HG03064 (cell line): ENCODE measurements around the gene KDM4C.
"Not testable (repeated sequence)": the region's sequence is repeated elsewhere in the genome, so short reads cannot be mapped to it uniquely, and the experiment has no call there.

ENCODE experiments used
- ATAC-seq: cut with Tn5 transposase; IDR thresholded peaks from one replicate; pipeline ENCODE4 v1.9.1; 2021; ENCODE audit warnings: low read depth; ENCODE audit not compliant: unreplicated experiment

Gene KDM4C

GRCh38 chr9:6926436-6926835 is 168.7 kb downstream of the KDM4C start:
- ATAC-seq: no peak

GRCh38 chr9:6927838-6928237 is 170.1 kb downstream of the KDM4C start:
- no peak for ATAC-seq

DNA sequence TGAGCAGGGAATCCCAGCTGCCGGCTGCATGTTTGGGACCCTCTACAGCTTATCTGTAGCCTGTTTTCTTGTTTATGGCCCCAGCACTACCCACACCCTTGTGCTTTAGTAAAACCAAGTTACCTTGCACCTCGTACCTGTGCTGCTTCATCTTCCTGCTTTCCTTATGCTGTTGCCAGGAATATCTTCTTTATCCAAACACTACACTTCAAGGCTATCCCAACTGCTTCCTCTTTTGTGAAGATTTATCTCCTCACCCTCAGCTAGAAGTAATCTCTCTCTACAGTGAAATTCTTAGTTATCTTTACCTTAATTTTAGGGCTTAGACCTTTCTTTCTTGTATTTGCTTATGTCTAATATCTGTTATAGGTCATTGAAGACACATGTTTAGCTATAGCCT is 171.1 kb downstream of the KDM4C start:
- no peak for ATAC-seq

GRCh38 chr9:6929441-6930215 is 171.9 kb downstream of the KDM4C start:
- ATAC-seq: no peak

GRCh38 chr9:6930827-6931226 is 173.1 kb downstream of the KDM4C start:
- no peak for ATAC-seq

- peak; percentile 70 for ATAC-seq
Measured at GRCh38 chr9:6931913-6932312, 174.1 kb downstream of the KDM4C start.

GRCh38 chr9:6936103-6936502 is 178.3 kb downstream of the KDM4C start:
- ATAC-seq: no peak

GRCh38 chr9:6937209-6937608 is 179.4 kb downstream of the KDM4C start:
- ATAC-seq: no peak

GRCh38 chr9:6938447-6938846 is 180.7 kb downstream of the KDM4C start:
- ATAC-seq: no peak

DNA sequence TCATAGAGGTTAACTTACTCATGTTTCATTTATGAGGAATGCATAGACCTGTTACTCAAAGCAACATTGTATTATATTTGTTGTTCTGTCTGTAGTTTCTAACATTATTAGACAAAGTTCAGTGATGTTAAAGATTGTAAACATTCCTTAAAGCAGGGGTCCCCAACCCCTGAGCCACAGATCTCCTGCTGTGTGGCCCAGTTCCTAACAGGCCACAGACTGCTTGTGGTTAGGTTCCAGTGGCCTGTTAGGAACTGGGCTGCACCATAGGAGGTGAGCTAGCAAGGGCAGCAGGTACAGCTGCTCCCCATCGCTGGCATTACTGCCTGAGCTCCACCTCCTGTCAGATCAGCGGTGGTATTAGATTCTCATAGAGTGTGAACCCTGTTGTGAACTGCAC is 181.1 kb downstream of the KDM4C start:
- no peak for ATAC-seq

DNA sequence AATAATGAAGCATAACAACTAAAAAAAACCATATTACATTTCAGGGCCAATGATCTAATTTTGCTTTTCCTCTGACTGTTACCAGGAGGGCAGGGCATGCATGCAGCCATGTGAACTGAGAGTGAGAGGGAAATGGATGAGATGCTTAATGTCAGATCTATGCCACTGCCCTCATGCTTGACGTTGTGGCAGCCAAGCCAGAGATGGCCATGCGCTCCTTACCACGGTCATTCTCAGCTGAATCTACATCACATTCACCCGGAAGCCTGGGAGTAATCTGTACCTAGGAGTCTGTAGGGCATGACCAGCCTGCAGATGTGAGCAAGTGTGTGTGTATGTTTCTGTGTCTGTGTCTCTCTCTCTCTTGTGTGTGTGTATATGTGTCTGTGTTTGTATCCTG is 183.7 kb downstream of the KDM4C start:
- no peak for ATAC-seq

GRCh38 chr9:6942406-6942805 is 184.6 kb downstream of the KDM4C start:
- ATAC-seq: no peak

- no peak for ATAC-seq
Measured at GRCh38 chr9:6943293-6943692, 185.5 kb downstream of the KDM4C start.

- no peak for ATAC-seq
Measured at GRCh38 chr9:6944093-6944551, 186.3 kb downstream of the KDM4C start.

GRCh38 chr9:6944896-6945295 is 187.1 kb downstream of the KDM4C start:
- ATAC-seq: no peak

DNA sequence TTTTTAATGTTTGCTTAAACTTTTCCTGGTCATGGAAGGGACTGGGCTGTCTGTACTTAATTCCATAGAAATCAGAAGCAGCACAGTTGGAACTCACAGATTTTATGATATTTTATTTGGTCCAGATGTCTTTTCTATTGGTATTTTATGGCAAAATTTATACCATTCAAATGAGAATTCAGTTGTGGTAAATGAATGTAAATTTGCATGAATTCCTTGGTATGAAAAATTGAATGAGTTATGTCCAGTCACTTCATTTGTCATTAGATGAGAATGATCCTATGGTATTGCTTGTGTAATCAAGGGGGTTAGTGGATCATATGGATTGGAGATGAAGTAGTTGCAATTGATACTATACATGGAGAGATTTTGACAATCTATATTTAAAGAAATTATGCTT is 188.0 kb downstream of the KDM4C start:
- no peak for ATAC-seq

DNA sequence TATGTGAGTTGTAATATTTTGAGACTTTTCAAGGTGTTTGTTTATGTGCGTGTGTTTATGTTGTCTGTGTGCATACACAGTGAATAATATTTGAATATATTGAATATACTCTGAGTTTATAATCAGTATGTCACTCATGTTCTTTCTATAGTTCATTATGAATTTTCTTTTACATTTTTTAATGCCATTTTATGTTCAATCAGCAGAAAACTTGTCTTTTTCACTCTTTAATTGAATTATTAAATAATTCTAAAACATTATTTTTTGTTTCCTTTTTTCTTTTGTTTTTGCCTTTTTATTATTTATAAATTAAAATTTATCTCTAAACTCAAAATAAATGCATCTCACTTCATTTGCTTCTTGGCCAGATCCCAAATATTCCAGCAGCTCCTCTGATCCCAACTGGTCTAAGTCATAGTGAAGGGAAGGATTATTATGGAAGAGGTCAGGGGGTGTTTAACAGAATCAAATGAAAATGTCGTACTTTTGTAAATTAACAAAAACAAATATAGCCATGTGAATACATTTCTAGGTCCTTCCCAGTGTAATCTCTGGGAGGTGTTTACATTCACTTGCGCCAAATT is 188.9 kb downstream of the KDM4C start:
- no peak for ATAC-seq

- ATAC-seq: not testable (repeated sequence)
Measured at GRCh38 chr9:6948921-6949320, 191.1 kb downstream of the KDM4C start.

GRCh38 chr9:6955251-6955921 is 197.6 kb downstream of the KDM4C start:
- ATAC-seq: peak; percentile 77

DNA sequence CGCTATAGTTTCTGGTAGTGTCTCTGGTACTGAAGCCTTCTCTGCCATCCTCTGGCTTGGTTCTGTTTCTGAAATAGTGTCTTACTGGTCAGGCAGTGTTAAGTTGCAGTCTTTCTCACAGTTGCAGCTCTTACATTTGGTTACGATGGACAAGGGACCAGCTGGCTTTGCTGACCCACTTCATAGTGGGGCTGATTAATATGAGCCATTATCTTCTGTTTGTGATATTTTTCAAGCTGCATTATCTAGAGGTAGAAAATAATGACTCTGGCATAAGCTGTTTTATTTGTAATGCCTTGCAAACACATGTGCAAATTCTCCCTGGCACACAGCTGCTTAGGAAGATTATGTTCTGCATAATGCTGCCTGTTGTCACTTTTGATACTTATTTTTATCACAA is 199.1 kb downstream of the KDM4C start:
- ATAC-seq: no peak

GRCh38 chr9:6959270-6960000 is 201.7 kb downstream of the KDM4C start:
- ATAC-seq: no peak
